Measurements from ENCODE around the gene CEP104. TPM values are rescaled to one million over a fixed set of nuclear protein-coding genes. Genes with fewer than 3 reads are reported as not detected.

CEP104 gene
- total and polyA plus RNA-seq, 2 experiments from 2014 or later: 20.5 to 32.2 TPM

- no peak for TF ChIP-seq ZNF114 (CRISPR knock-in tag; IDR thresholded peaks at IDR 0.05)
- TF ChIP-seq STAT1 (IDR thresholded peaks at IDR 0.05; ENCODE audit: unreplicated experiment): no peak
- TF ChIP-seq EZH2phosphoT487 (IDR thresholded peaks at IDR 0.05; ENCODE audit: unreplicated experiment): no peak
- no peak for TF ChIP-seq CREB1 (CRISPR knock-in tag; IDR thresholded peaks at IDR 0.05; ENCODE audit: low read depth)
- no peak for TF ChIP-seq EZH2 (IDR thresholded peaks at IDR 0.05; ENCODE audit: low read depth, unreplicated experiment)
- TF ChIP-seq JUNB (IDR thresholded peaks at IDR 0.05; ENCODE audit: unreplicated experiment): no peak
- H2AFZ ChIP-seq: no peak overlapping the region
- no peaks in the 10 kb centered on the region; the same call in 1 of the 2 replicates for H4K20me1 ChIP-seq (replicated peaks; ENCODE audit: insufficient read depth)
- H3K4me3 ChIP-seq: no peak overlapping the region
- no peaks in the 10 kb centered on the region for H3K9me3 Mint-ChIP-seq
- H3K27ac Mint-ChIP-seq: no peak overlapping the region
- H3K4me1 ChIP-seq (ENCODE audit: insufficient read depth): no peaks in the 10 kb centered on the region
- no peak for ATAC-seq
- H3K36me3 Mint-ChIP-seq (ENCODE audit: low read depth): peaks cover 29% of the 10 kb centered on the region
- no peaks in the 10 kb centered on the region for H3K79me2 ChIP-seq (replicated peaks; ENCODE audit: insufficient read depth)
- H3K27me3 ChIP-seq (ENCODE audit: insufficient read depth): no peaks in the 10 kb centered on the region
- H3K4me1 Mint-ChIP-seq: no peaks in the 10 kb centered on the region
- peaks cover 4% of the 10 kb centered on the region for H3K27me3 Mint-ChIP-seq (ENCODE audit: insufficient read depth, low read depth, poor library complexity)
- no peak overlapping the region for H3K4me2 ChIP-seq
- H3F3A ChIP-seq (replicated peaks; ENCODE audit: low read depth): no peaks in the 10 kb centered on the region
- H3K4me3 Mint-ChIP-seq: no peak overlapping the region
- no peak overlapping the region for H3K27ac ChIP-seq (ENCODE audit: low read depth)
- H3K36me3 ChIP-seq (ENCODE audit: insufficient read depth): no peaks in the 10 kb centered on the region; the same call in 1 of the 2 replicates
- H3K9me2 ChIP-seq (ENCODE audit: insufficient read depth): no peaks in the 10 kb centered on the region
- DNase-seq (ENCODE audit: low spot score): no peak
Observed at GRCh38 chr1:3828391-3828790, 28.6 kb downstream of the CEP104 start.

GRCh38 chr1:3827813-3828307 is 29.2 kb downstream of the CEP104 start:
- no peak overlapping the region for H3K4me3 Mint-ChIP-seq
- H3K4me2 ChIP-seq: no peak overlapping the region
- H3K27me3 Mint-ChIP-seq (ENCODE audit: insufficient read depth, low read depth, poor library complexity): peaks cover 4% of the 10 kb centered on the region
- peak; percentile 70 for DNase-seq (ENCODE audit: low spot score)
- H3K27ac Mint-ChIP-seq: no peak overlapping the region
- no peaks in the 10 kb centered on the region for H3K4me1 ChIP-seq (ENCODE audit: insufficient read depth)
- no peaks in the 10 kb centered on the region for H3K4me1 Mint-ChIP-seq
- no peaks in the 10 kb centered on the region for H3K9me3 Mint-ChIP-seq
- peak; percentile 38 to 66 for TF ChIP-seq CTCF (conservative IDR thresholded peaks at IDR 0.05; ENCODE audit: low read depth in 2 of 2)
- no peak for TF ChIP-seq REST (IDR thresholded peaks at IDR 0.05; ENCODE audit: unreplicated experiment)
- H3F3A ChIP-seq (replicated peaks; ENCODE audit: low read depth): no peaks in the 10 kb centered on the region
- peaks cover 25% of the 10 kb centered on the region for H3K36me3 Mint-ChIP-seq (ENCODE audit: low read depth)
- H3K27me3 ChIP-seq (ENCODE audit: insufficient read depth): no peaks in the 10 kb centered on the region
- H3K79me2 ChIP-seq (replicated peaks; ENCODE audit: insufficient read depth): no peaks in the 10 kb centered on the region
- no peak overlapping the region for H3K27ac ChIP-seq (ENCODE audit: low read depth)
- H3K4me3 ChIP-seq: no peak overlapping the region
- no peak overlapping the region for H2AFZ ChIP-seq
- H3K36me3 ChIP-seq (ENCODE audit: insufficient read depth): no peaks in the 10 kb centered on the region
- peak; percentile 97 for ATAC-seq
- H3K9me2 ChIP-seq (ENCODE audit: insufficient read depth): no peaks in the 10 kb centered on the region
- H4K20me1 ChIP-seq (replicated peaks; ENCODE audit: insufficient read depth): no peaks in the 10 kb centered on the region; the same call in 1 of the 2 replicates

All from GM23338 (cell line).